Endothelial cell of umbilical vein (primary cell): ENCODE measurements around the gene GABARAP. TPM values are rescaled to one million over a fixed set of nuclear protein-coding genes. Genes with fewer than 3 reads are reported as not detected.

Experiments used
- BruUV-seq: library from RNA; stranded (reverse); fragments of 400-500 nt; replicated peaks from 2 replicates; lab custom pipeline; 2021; lab: Mats Ljungman, UMichigan
- CTCF ChIA-PET: fragments of 300-600, 350-600 bp; sonication (Branson Sonifier 250); formaldehyde crosslinking; loops from one replicate; lab custom pipeline; 2021; ENCODE audit warnings: antibody characterized with exemption, inconsistent platforms; lab: Charles Lee
- POLR2A ChIA-PET: fragments of 300-600, 350-600 bp; sonication (Branson Sonifier 250); formaldehyde crosslinking; loops from one replicate; lab custom pipeline; 2021; ENCODE audit warnings: antibody characterized with exemption, inconsistent platforms; lab: Charles Lee
- DNase-seq: peaks from one replicate; pipeline ENCODE4 v3.0.0-alpha.2; 2011; ENCODE audit warnings: low read depth, low spot score
- FAIRE-seq: peaks from 2 replicates; lab custom pipeline; 2011; peaks lifted over from hg19 to GRCh38; lab: Jason Lieb, UNC
- H2AFZ ChIP-seq: 2 replicates; pipeline ENCODE4 v1.6.0; 2012; ENCODE audit warnings: low read depth, low read length, control low read depth, inconsistent platforms
- H3K27ac ChIP-seq: 2 replicates; pipeline ENCODE4 v1.5.1; 2011; ENCODE audit warnings: low read depth, mild to moderate bottlenecking, control low read depth, low read length, moderate library complexity; ENCODE audit not compliant: insufficient read depth
- H3K27me3 ChIP-seq, 2 experiments: 2 replicates each; pipeline versions ENCODE4 v1.6.0 to v1.6.1; 2011; ENCODE audit warnings: low read length in 2 of 2, mixed read lengths in 1 of 2; ENCODE audit not compliant: control insufficient read depth in 2 of 2, insufficient read depth in 2 of 2
- H3K36me3 ChIP-seq, 2 experiments: 2 replicates in 1 of 2; 3 replicates in 1 of 2; pipeline ENCODE4 v1.5.1; 2011; ENCODE audit warnings: low read length in 2 of 2, mild to moderate bottlenecking in 1 of 2, moderate library complexity in 1 of 2; ENCODE audit not compliant: control insufficient read depth in 2 of 2, insufficient read depth in 2 of 2; ENCODE audit errors: extremely low read depth in 1 of 2
- H3K4me1 ChIP-seq: 3 replicates; pipeline ENCODE4 v1.5.1; 2011; ENCODE audit warnings: mild to moderate bottlenecking, low read length; ENCODE audit not compliant: control insufficient read depth, insufficient read depth; ENCODE audit errors: extremely low read depth
- H3K4me2 ChIP-seq: 2 replicates; pipeline ENCODE4 v1.6.1; 2011; ENCODE audit warnings: low read length, control low read depth, mixed read lengths; ENCODE audit not compliant: insufficient read depth
- H3K4me3 ChIP-seq, 3 experiments: fragments of 200-600 bp in 1 of 3; sonication (generic), shearing (Covaris generic) in 1 of 3; replicated peaks in 1 of 3; 2 replicates each; pipeline ENCODE4 v1.5.1; 2011 to 2016; ENCODE audit warnings: control low read depth in 3 of 3, low read length in 3 of 3, mild to moderate bottlenecking in 2 of 3, inconsistent platforms in 1 of 3, low read depth in 1 of 3, moderate library complexity in 1 of 3; ENCODE audit not compliant: insufficient read depth in 1 of 3
- H3K79me2 ChIP-seq: 2 replicates; pipeline ENCODE4 v1.6.0; 2012; ENCODE audit warnings: low read length, inconsistent platforms; ENCODE audit not compliant: control insufficient read depth, insufficient read depth
- H3K9ac ChIP-seq: replicated peaks from 2 replicates; pipeline ENCODE3; 2011; ENCODE audit warnings: low read length, control low read depth; ENCODE audit not compliant: insufficient read depth; ENCODE audit errors: extremely low read depth
- H3K9me1 ChIP-seq: replicated peaks from 3 replicates; pipeline ENCODE4 v1.6.0; 2011; ENCODE audit warnings: mild to moderate bottlenecking, low read length; ENCODE audit not compliant: control insufficient read depth, insufficient read depth; ENCODE audit errors: extremely low read depth
- H3K9me3 ChIP-seq: replicated peaks from 2 replicates; pipeline ENCODE4 v1.5.1; 2012; ENCODE audit warnings: low read length, inconsistent platforms; ENCODE audit not compliant: control insufficient read depth, insufficient read depth
- H4K20me1 ChIP-seq: replicated peaks from 2 replicates; pipeline ENCODE3; 2011; ENCODE audit warnings: mild to moderate bottlenecking, low read length; ENCODE audit not compliant: control insufficient read depth, insufficient read depth; ENCODE audit errors: extremely low read depth
- CTCF ChIP-seq, 2 donors: IDR thresholded peaks; 1 replicate in 1 of 2; 2 replicates in 1 of 2; pipeline ENCODE4 v1.5.1; 2011; ENCODE audit warnings: low read length in 2 of 2, mild to moderate bottlenecking in 2 of 2, moderate library complexity in 2 of 2, control low read depth in 1 of 2, inconsistent platforms in 1 of 2, low read depth in 1 of 2; ENCODE audit not compliant: insufficient read depth in 1 of 2; ENCODE audit errors: extremely low read depth in 1 of 2
- EZH2 ChIP-seq: IDR thresholded peaks from 2 replicates; pipeline ENCODE4 v1.6.1; 2012; ENCODE audit warnings: borderline replicate concordance, low read depth, mild to moderate bottlenecking, moderate library complexity, low read length, inconsistent platforms; ENCODE audit not compliant: severe bottlenecking
- FOS ChIP-seq: IDR thresholded peaks from 2 replicates; pipeline ENCODE4 v1.6.1; 2011; ENCODE audit warnings: mild to moderate bottlenecking, low read length, moderate library complexity, borderline replicate concordance; ENCODE audit not compliant: insufficient read depth
- GATA2 ChIP-seq: IDR thresholded peaks from 2 replicates; pipeline ENCODE4 v1.7.0; 2011; ENCODE audit warnings: low read depth, mild to moderate bottlenecking, moderate library complexity, mixed read lengths, low read length; ENCODE audit not compliant: insufficient read length, insufficient read depth
- JUN ChIP-seq: IDR thresholded peaks from 2 replicates; pipeline ENCODE4 v1.6.1; 2011; ENCODE audit warnings: borderline replicate concordance, low read depth; ENCODE audit not compliant: insufficient read length, insufficient read depth
- MAX ChIP-seq: IDR thresholded peaks from 2 replicates; pipeline ENCODE4 v1.6.1; 2011; ENCODE audit not compliant: insufficient read depth, insufficient read length
- MYC ChIP-seq: IDR thresholded peaks from one replicate; pipeline ENCODE4 v1.6.1; 2011; ENCODE audit warnings: mild to moderate bottlenecking, low read depth, low read length
- POLR2A ChIP-seq: IDR thresholded peaks from 2 replicates; pipeline ENCODE4 v1.6.1; 2012; ENCODE audit warnings: low read depth, mild to moderate bottlenecking, control low read depth, low read length
- POLR2AphosphoS5 ChIP-seq: IDR thresholded peaks from 2 replicates; pipeline ENCODE4 v1.6.1; 2012; ENCODE audit warnings: low read depth, mild to moderate bottlenecking, control low read depth, low read length, moderate library complexity; ENCODE audit not compliant: insufficient read depth
- dilution Hi-C: fragments of 300-500 bp; cut with MboI; formaldehyde crosslinking; loops from one replicate; pipeline ENCODE4 v1.15.0; 2019; ENCODE audit warnings: low sequenced_read_pairs; ENCODE audit not compliant: extremely low pct_ligation_motif_present
- intact Hi-C: fragments of 100-400 bp; cut with micrococcal nuclease; formaldehyde crosslinking; loops from one replicate; pipeline ENCODE4 v1.10.0; 2022
- polyA plus RNA-seq, 4 experiments: library from polyadenylated mRNA; depleted of rRNA in 3 of 4; stranded (reverse) in 3 of 4; unstranded in 1 of 4; fragments of >200 nt; gene quantifications; 2 replicates each; pipeline versions ENCODE4 v1.2.1 to v1.2.3, GENCODE V29; 2011 to 2012; ENCODE audit warnings: missing spikeins in 1 of 4
- total RNA-seq: library from RNA; stranded (reverse); gene quantifications from 2 replicates; pipeline ENCODE4 v1.2.3, GENCODE V29; 2021

The GABARAP gene
- total and polyA plus RNA-seq, 2 donors (not counting 3 experiments of a cell fraction or from before 2014, with no cell fraction given): 401 to 882 TPM

- DNase-seq (no peak), FAIRE-seq (no peak)
- H3K36me3 ChIP-seq: peaks cover 3 to 16% of the 10 kb centered on the region in 2 experiments
- no peaks in the 10 kb centered on the region for H3K27me3 ChIP-seq
- peak overlapping the region; percentile 57 to 82 (median 65) for H3K4me3 ChIP-seq
- peaks cover 48% of the 10 kb centered on the region for H3K79me2 ChIP-seq
- peak overlapping the region; percentile 90 for H3K4me2 ChIP-seq
- peak overlapping the region; percentile 95 for H3K27ac ChIP-seq
- peaks cover 23% of the 10 kb centered on the region for H3K4me1 ChIP-seq
- peak overlapping the region; percentile 94 for H3K9ac ChIP-seq
- H3K9me1 ChIP-seq: no peaks in the 10 kb centered on the region
- intact Hi-C loops: loop anchor here (5.0 kb wide), 1 partner anchor 184 kb away; the partner anchor contains the start of genes FGF11 and TMEM102
- H2AFZ ChIP-seq: no peak overlapping the region
- ChIA-PET POLR2A (no interaction called here), CTCF (no interaction called here)
- dilution Hi-C loops: no loop called here
- H3K9me3 ChIP-seq: no peaks in the 10 kb centered on the region
- TF ChIP-seq CTCF (IDR thresholded peaks at IDR 0.05; ENCODE audit: extremely low read depth in 1 of 2, insufficient read depth in 1 of 2, low read depth in 1 of 2, low read length in 2 of 2) (no peak), JUN (no peak), FOS (no peak), POLR2A (no peak), MAX (no peak), GATA2 (no peak), EZH2 (no peak), MYC (no peak), POLR2AphosphoS5 (no peak)
- no peaks in the 10 kb centered on the region for H4K20me1 ChIP-seq
- BruUV-seq: no TSS peak
These were observed 10.8 kb upstream of the GABARAP start for GRCh38 chr17:7253082-7253481.
